ENCODE measurements around the gene TENT4A.

DNA sequence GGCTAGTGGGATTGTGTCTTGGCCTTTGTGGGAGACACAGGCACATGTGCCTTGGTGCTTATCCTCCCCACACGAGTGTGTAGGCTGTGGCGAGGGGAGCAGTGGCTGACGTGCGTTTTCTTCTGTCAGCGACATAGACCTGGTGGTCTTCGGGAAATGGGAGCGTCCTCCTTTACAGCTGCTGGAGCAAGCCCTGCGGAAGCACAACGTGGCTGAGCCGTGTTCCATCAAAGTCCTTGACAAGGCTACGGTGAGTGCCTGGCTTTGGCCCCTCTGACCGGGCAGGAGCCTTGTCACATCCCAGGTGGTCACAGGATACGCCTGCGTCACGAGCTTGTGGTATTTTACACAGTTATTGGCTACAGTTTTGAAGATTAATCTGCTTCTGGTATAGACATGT, 26.4 kb downstream of the TENT4A start:
- TF ChIP-seq, protein P1, sequence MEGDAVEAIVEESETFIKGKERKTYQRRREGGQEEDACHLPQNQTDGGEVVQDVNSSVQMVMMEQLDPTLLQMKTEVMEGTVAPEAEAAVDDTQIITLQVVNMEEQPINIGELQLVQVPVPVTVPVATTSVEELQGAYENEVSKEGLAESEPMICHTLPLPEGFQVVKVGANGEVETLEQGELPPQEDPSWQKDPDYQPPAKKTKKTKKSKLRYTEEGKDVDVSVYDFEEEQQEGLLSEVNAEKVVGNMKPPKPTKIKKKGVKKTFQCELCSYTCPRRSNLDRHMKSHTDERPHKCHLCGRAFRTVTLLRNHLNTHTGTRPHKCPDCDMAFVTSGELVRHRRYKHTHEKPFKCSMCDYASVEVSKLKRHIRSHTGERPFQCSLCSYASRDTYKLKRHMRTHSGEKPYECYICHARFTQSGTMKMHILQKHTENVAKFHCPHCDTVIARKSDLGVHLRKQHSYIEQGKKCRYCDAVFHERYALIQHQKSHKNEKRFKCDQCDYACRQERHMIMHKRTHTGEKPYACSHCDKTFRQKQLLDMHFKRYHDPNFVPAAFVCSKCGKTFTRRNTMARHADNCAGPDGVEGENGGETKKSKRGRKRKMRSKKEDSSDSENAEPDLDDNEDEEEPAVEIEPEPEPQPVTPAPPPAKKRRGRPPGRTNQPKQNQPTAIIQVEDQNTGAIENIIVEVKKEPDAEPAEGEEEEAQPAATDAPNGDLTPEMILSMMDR (IDR thresholded peaks at IDR 0.05) = no peak
- TF ChIP-seq POLR2AphosphoS5 (IDR thresholded peaks at IDR 0.05) (no peak), POLR2A (IDR thresholded peaks at IDR 0.05) (no peak), EP300 (IDR thresholded peaks at IDR 0.05) (no peak)

All from upper lobe of left lung (tissue), 4 donors.